Measurements from ENCODE around the gene CHST2. TPM values are rescaled to one million over a fixed set of nuclear protein-coding genes. Genes with fewer than 3 reads are reported as not detected.

Gene CHST2
- total RNA-seq, 1 donor from 2014 or later, result 4.5 TPM

DNA sequence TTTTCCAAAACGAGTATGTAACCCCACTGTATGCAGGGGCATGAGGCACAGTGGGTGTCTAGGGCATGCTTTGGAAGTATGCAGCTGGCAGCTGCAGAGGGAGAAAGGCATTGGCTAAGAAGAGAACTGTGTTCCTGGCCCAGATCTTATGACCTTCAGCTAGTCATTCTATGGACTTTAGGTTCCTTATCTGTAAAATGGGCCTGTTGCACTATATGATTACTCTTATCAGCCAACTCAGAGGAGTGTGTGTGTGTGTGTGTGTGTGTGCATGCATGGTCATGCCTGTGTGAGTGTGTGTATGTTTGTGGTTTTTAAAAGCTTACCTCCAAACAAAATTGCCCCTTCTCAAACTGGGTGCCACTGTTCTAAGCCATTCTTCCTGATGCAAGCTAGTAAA, 27.4 kb upstream of the CHST2 start:
- H3K4me3 Mint-ChIP-seq, result no peak overlapping the region
- peaks cover 4% of the 10 kb centered on the region for H3K27me3 Mint-ChIP-seq (ENCODE audit: low read depth)
- no peak overlapping the region for H3K27ac Mint-ChIP-seq (ENCODE audit: unreplicated experiment)
- H3K4me1 Mint-ChIP-seq, result no peaks in the 10 kb centered on the region
- DNase-seq (ENCODE audit: low read depth, low spot score), result no peak
- H3K36me3 Mint-ChIP-seq (ENCODE audit: low read depth), result peaks cover 7% of the 10 kb centered on the region
- peaks cover 2% of the 10 kb centered on the region for H3K9me3 Mint-ChIP-seq
- TF ChIP-seq, protein P1, sequence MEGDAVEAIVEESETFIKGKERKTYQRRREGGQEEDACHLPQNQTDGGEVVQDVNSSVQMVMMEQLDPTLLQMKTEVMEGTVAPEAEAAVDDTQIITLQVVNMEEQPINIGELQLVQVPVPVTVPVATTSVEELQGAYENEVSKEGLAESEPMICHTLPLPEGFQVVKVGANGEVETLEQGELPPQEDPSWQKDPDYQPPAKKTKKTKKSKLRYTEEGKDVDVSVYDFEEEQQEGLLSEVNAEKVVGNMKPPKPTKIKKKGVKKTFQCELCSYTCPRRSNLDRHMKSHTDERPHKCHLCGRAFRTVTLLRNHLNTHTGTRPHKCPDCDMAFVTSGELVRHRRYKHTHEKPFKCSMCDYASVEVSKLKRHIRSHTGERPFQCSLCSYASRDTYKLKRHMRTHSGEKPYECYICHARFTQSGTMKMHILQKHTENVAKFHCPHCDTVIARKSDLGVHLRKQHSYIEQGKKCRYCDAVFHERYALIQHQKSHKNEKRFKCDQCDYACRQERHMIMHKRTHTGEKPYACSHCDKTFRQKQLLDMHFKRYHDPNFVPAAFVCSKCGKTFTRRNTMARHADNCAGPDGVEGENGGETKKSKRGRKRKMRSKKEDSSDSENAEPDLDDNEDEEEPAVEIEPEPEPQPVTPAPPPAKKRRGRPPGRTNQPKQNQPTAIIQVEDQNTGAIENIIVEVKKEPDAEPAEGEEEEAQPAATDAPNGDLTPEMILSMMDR (conservative IDR thresholded peaks at IDR 0.05), result no peak

DNA sequence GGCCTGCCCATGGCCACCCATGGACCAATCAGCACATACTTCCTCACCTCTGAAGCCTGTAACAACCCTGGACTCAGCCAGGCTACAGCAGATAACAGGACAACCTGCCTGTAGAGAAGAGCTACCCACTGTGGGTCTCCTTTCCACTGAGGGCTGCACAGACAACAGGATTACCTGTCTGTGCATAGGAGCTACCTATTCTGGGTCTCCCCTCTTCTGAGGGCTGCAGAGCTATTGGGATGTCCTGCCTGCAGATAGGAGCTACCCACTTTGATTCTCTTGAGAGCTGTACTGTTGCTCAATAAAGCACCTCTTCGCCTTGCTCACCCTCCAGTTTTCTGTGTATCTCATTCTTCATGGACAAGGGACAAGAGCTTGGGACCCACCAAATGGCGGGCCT, 23.8 kb upstream of the CHST2 start:
- no peaks in the 10 kb centered on the region for H3K4me1 Mint-ChIP-seq
- no peak for DNase-seq (ENCODE audit: low read depth, low spot score)
- H3K4me3 Mint-ChIP-seq, result no peak overlapping the region
- TF ChIP-seq, protein P1 (conservative IDR thresholded peaks at IDR 0.05), result no peak
- H3K27ac Mint-ChIP-seq (ENCODE audit: unreplicated experiment), result no peak overlapping the region
- peaks cover 3% of the 10 kb centered on the region for H3K9me3 Mint-ChIP-seq
- no peaks in the 10 kb centered on the region for H3K36me3 Mint-ChIP-seq (ENCODE audit: low read depth)
- peaks cover 7% of the 10 kb centered on the region for H3K27me3 Mint-ChIP-seq (ENCODE audit: low read depth)

DNA sequence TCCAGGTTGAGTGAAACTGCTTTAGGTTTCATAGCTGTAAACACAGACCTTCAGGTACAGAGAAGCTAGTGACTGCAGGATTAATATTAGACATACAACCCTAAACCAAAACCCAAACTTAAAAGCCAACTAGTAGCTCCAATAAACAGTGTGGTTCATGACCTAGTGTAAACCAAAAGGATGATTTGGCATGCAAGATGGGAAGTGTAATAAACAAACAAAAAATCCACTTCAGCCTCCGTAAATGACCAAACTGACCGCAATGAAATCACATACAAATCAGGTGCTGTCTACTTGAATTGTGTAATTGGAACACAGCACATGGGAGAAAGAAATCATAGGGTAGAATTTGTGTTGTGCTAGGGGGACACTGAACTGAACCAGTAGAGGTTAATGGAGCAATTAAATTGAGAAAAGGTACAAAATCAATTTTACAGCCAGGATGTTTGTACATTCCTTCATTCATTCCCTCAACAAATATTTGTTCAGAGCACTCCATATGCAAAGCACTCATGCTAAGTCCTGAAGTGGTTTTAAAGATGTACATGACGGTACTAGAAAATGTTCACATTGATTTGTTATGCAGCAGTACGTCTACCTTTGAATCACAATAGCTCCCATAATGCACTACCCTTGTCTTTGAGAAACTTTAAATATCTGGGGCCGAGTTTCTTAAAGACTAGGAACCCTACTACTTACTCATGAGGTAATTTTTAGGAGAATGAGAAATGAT, 21.4 kb upstream of the CHST2 start:
- DNase-seq (ENCODE audit: low read depth, low spot score), result no peak
- H3K27me3 Mint-ChIP-seq (ENCODE audit: low read depth), result peaks cover 7% of the 10 kb centered on the region
- no peak overlapping the region for H3K4me3 Mint-ChIP-seq
- no peak overlapping the region for H3K27ac Mint-ChIP-seq (ENCODE audit: unreplicated experiment)
- peaks cover 3% of the 10 kb centered on the region for H3K9me3 Mint-ChIP-seq
- no peaks in the 10 kb centered on the region for H3K36me3 Mint-ChIP-seq (ENCODE audit: low read depth)
- TF ChIP-seq, protein P1 (conservative IDR thresholded peaks at IDR 0.05), result no peak
- H3K4me1 Mint-ChIP-seq, result no peaks in the 10 kb centered on the region

DNA sequence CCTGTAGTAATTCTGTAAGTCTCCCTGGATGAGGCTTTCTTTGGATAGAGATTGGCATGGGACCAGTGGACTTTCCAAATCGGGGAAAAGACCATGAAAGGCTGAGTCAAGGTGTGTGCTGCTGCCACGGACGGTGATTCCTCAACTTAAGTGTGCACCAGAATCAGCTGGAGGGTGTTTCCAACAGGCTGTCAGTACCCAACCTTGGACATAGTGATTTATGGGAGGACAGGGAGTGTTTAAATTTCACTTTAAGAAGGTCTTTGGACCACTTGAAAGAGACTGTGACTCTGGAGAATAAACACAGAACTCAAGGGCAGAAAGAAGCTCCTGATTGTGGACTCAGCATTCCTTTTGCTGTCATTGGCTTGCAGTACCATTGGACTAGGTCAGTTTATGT, 20.4 kb upstream of the CHST2 start:
- DNase-seq (ENCODE audit: low read depth, low spot score), result no peak
- Mint-ChIP-seq H3K27ac (ENCODE audit: unreplicated experiment) (no peak overlapping the region), H3K4me3 (no peak overlapping the region), H3K27me3 (ENCODE audit: low read depth) (peaks cover 7% of the 10 kb centered on the region), H3K4me1 (no peaks in the 10 kb centered on the region), H3K36me3 (ENCODE audit: low read depth) (no peaks in the 10 kb centered on the region), H3K9me3 (peaks cover 3% of the 10 kb centered on the region)
- TF ChIP-seq, protein P1 (conservative IDR thresholded peaks at IDR 0.05), result no peak

DNA sequence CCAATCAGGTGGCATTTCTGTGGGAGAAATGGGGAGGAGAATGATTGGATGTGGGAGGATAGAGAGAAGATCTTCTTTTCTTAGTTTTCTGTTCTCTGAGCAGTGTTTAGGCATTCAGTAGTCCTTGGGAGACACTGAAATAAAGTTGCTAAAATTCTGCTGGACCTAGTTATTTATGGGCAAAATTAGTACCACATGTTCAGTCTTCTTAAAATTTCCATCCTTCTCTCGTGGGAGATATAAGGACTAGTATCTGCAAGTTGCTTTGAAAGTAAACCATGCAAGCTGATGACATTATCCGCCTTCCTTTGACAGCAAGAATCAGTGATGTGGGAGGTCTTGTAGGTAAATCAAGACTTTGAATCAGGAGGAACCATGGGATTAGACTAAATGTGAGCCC, 19.9 kb upstream of the CHST2 start:
- H3K36me3 Mint-ChIP-seq (ENCODE audit: low read depth), result no peaks in the 10 kb centered on the region
- peaks cover 6% of the 10 kb centered on the region for H3K9me3 Mint-ChIP-seq
- TF ChIP-seq, protein P1 (conservative IDR thresholded peaks at IDR 0.05), result no peak
- H3K4me1 Mint-ChIP-seq, result no peaks in the 10 kb centered on the region
- DNase-seq (ENCODE audit: low read depth, low spot score), result no peak
- H3K27ac Mint-ChIP-seq (ENCODE audit: unreplicated experiment), result no peak overlapping the region
- H3K4me3 Mint-ChIP-seq, result no peak overlapping the region
- peaks cover 7% of the 10 kb centered on the region for H3K27me3 Mint-ChIP-seq (ENCODE audit: low read depth)
